Activated CD4-positive, alpha-beta memory T cell treated with anti-CD3 and anti-CD28 coated beads for 36 hours (primary cell): ENCODE measurements around the gene MT4. TPM values are rescaled to one million over a fixed set of nuclear protein-coding genes. Genes with fewer than 3 reads are reported as not detected.

Experiments used
- CTCF ChIA-PET: fragments of 350-600 bp; sonication (Branson Sonifier 250); formaldehyde crosslinking; loops from one replicate; lab custom pipeline; 2021; ENCODE audit warnings: antibody characterized with exemption, inconsistent platforms; lab: Charles Lee
- POLR2A ChIA-PET: fragments of 350-600 bp; sonication (Branson Sonifier 250); formaldehyde crosslinking; loops from one replicate; lab custom pipeline; 2021; ENCODE audit warnings: antibody characterized with exemption; lab: Charles Lee
- DNase-seq: peaks from one replicate; pipeline ENCODE4 v3.0.0-alpha.2; 2020
- H3K27ac Mint-ChIP-seq: one replicate; pipeline ENCODE4 v1.8.0; 2021; ENCODE audit warnings: mixed read lengths
- H3K27me3 Mint-ChIP-seq: one replicate; pipeline ENCODE4 v1.8.0; 2021; ENCODE audit warnings: mixed read lengths
- H3K36me3 Mint-ChIP-seq: one replicate; pipeline ENCODE4 v1.8.0; 2021; ENCODE audit warnings: mixed read lengths
- H3K4me1 Mint-ChIP-seq: one replicate; pipeline ENCODE4 v1.8.0; 2021; ENCODE audit warnings: low read depth, mixed read lengths
- H3K4me3 Mint-ChIP-seq: one replicate; pipeline ENCODE4 v1.8.0; 2021; ENCODE audit warnings: mild to moderate bottlenecking, mixed read lengths
- H3K9me3 Mint-ChIP-seq: one replicate; pipeline ENCODE4 v1.8.0; 2021; ENCODE audit warnings: mixed read lengths
- intact Hi-C: fragments of 100-400 bp; cut with micrococcal nuclease; formaldehyde crosslinking; loops from one replicate; pipeline ENCODE4 v1.15.1; 2023
- total RNA-seq, 2 experiments: library from RNA; stranded (reverse); gene quantifications; one replicate each; pipeline ENCODE4 v1.2.3, GENCODE V29; 2021

The MT4 gene
- total RNA-seq, 2 experiments from 2014 or later: not detected

DNA sequence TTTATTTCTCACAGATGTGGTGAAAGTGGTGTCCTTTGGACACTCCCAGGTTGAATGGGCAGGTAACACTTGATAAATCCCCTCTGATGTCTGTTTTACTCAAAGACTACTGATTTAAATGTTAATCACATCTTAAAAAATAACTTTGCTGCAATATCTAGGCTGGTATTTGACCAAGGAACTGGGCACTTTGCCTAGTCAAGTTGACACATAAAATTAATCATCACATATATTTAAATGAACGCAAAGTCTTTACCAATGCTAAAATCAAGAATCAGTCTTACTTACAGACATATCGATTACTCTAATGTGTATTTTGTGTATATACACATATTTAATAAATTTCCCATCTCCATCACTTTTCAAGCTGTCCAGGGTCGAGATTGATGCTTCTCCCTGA is 50.5 kb downstream of the MT4 start:
- Mint-ChIP-seq H3K9me3 (no peaks in the 10 kb centered on the region), H3K27me3 (peaks cover 22% of the 10 kb centered on the region), H3K27ac (no peak overlapping the region), H3K4me1 (peaks cover 53% of the 10 kb centered on the region), H3K4me3 (no peak overlapping the region), H3K36me3 (no peaks in the 10 kb centered on the region)
- POLR2A ChIA-PET: interaction anchor here (0.8 to 1.5 kb wide), 2 partner anchors 8 to 10 kb away, joined by 4 read pairs; partner anchors contain the start of gene MT1E
- intact Hi-C loops: no loop called here
- DNase-seq: no peak
- CTCF ChIA-PET: interaction anchor here (0.6 to 1.1 kb wide), 3 partner anchors 8 to 28 kb away, joined by 3 read pairs; no protein-coding TSS in a partner anchor

DNA sequence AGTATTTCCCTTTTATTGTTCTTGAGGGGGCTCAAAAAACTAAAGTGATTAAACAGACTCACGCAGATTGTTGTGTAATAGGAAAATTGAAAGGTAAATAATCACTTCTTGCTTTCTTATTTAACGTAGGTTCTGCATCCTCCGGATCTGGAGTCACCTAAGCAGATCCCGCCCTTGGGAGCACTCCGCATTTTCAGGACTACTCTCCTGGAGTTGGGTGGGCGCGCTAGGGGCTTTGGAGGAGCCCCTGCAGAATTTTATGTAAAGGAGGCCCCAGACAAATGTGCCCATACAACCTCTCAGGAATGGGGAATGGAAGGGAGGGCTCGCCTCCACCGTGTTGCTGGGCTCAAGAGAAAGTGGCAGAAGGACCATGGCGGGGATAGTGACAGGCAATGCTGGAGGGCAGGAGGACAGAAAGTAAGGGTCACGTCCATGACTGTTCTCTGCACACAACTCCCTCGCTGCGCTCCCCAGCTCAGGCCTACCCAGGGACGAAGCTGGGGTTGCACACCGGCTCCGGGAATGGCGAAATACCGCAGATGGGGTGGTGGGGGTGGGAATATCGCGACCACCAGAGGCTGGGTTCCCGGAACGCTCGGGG is 51.8 kb downstream of the MT4 start:
- Mint-ChIP-seq H3K4me3 (peak overlapping the region; percentile 37), H3K4me1 (peaks cover 39% of the 10 kb centered on the region), H3K9me3 (no peaks in the 10 kb centered on the region), H3K27ac (no peak overlapping the region), H3K36me3 (no peaks in the 10 kb centered on the region), H3K27me3 (peaks cover 22% of the 10 kb centered on the region)
- ChIA-PET CTCF (no interaction called here), POLR2A (no interaction called here)
- intact Hi-C loops: no loop called here
- DNase-seq: no peak

DNA sequence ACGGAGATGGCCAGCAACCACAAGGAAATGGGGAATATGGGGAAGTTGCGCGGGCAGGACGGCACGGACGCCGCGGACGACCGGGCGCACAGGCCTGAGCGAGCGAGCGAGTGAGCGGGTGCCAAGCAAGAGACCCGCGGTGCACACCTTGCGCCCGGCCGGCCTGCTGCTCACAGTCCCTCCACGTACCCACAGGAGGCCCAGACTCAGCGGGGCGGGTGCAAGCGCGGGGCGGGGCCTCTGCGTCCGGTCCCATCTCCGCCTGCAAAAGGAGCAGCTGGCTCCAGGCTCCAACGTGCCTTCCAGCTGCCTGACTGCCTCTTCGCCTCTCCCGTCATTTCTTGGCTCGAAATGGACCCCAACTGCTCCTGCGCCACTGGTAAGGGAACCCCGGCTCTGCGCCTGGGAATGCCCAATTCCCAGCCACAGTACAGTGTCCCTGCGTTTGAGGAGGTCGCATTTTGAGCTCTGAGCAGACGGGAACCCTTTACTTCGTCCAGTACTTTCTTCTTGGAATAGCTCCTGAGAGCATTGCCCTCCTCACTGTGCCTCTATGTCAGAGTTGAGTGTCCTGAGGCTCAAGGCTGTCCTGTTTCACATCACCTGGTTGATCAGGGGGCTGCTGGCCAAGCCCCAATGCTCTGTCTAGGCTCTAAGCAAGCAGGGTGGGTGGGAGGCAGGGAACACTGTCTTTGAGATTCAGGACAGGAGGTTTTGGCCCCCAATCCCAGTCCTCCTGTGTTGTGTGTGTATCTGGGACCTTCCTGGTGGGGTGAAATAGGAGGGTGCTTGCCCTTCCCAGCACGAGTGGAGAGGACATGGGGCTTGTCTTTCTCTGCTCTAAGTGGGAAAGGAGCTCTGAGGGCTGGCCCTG is 52.6 kb downstream of the MT4 start:
- DNase-seq: peak; percentile 71
- ChIA-PET CTCF (interaction anchor here (1.1 kb wide), 2 partner anchors 9 to 26 kb away, joined by 3 to 4 read pairs; no protein-coding TSS in a partner anchor), POLR2A (no interaction called here)
- intact Hi-C loops: no loop called here
- H3K36me3 Mint-ChIP-seq: no peaks in the 10 kb centered on the region
- H3K9me3 Mint-ChIP-seq: no peaks in the 10 kb centered on the region
- peaks cover 22% of the 10 kb centered on the region for H3K27me3 Mint-ChIP-seq
- peaks cover 35% of the 10 kb centered on the region for H3K4me1 Mint-ChIP-seq
- H3K4me3 Mint-ChIP-seq: peak overlapping the region; percentile 37
- no peak overlapping the region for H3K27ac Mint-ChIP-seq

DNA sequence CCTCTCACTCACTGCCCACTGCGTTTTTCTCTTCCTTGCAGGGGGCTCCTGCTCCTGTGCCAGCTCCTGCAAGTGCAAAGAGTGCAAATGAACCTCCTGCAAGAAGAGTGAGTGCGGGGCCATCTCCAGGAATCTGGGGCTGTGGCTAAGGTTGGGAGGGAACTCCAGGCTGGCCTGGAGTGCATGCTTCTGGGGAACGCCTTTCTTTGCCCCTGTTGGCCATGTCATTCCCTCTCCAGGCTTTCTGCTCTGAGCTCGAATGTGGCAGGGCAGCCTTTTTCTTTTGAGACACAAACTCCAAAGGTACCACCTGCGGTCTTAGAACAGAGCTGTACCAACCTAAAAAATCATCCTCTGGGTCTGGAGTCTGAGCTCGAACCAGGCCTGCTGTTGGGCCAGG is 53.3 kb downstream of the MT4 start:
- ChIA-PET POLR2A (no interaction called here), CTCF (interaction anchor here (1.1 kb wide), 2 partner anchors 8 to 25 kb away, joined by 3 to 4 read pairs; no protein-coding TSS in a partner anchor)
- no peak overlapping the region for H3K4me3 Mint-ChIP-seq
- H3K36me3 Mint-ChIP-seq: no peaks in the 10 kb centered on the region
- peaks cover 31% of the 10 kb centered on the region for H3K4me1 Mint-ChIP-seq
- intact Hi-C loops: no loop called here
- H3K9me3 Mint-ChIP-seq: no peaks in the 10 kb centered on the region
- peaks cover 22% of the 10 kb centered on the region for H3K27me3 Mint-ChIP-seq
- no peak overlapping the region for H3K27ac Mint-ChIP-seq
- DNase-seq: no peak

Other genes starting within 250 kb of the MT4 start
- gene AMFR, start 139.5 kb upstream of the MT4 start, total RNA-seq: 10 to 100 TPM; 42.0 to 45.4 TPM
- 100 to 1,000 TPM; 352 to 361 TPM for gene NUDT21, start 113.7 kb upstream of the MT4 start, total RNA-seq
- 10 to 100 TPM; 63.0 to 66.4 TPM for gene OGFOD1, start 113.5 kb upstream of the MT4 start, total RNA-seq
- 10 to 100 TPM; 21.5 to 22.6 TPM for gene BBS2, start 45.0 kb upstream of the MT4 start, total RNA-seq
- 1 to 10 TPM; 3.1 to 3.9 TPM for gene MT3, start 24.5 kb downstream of the MT4 start, total RNA-seq
- 100 to 1,000 TPM; 102 to 105 TPM for gene MT2A, start 43.5 kb downstream of the MT4 start, total RNA-seq
- 1 to 10 TPM; 4.4 to 4.8 TPM for gene MT1E, start 60.7 kb downstream of the MT4 start, total RNA-seq
- gene MT1M, start 67.6 kb downstream of the MT4 start, total RNA-seq: not detected
- gene MT1A, start 73.6 kb downstream of the MT4 start, total RNA-seq: under 1 TPM in 1 of 2 experiments, not detected in 1; 0.94 TPM
- not detected for gene MT1B, start 86.8 kb downstream of the MT4 start, total RNA-seq
- gene MT1F, start 92.9 kb downstream of the MT4 start, total RNA-seq: 1 to 10 TPM; 8.5 to 9.2 TPM
- gene MT1G, start 103.0 kb downstream of the MT4 start, total RNA-seq: 1 to 10 TPM; 5.0 to 5.8 TPM
- under 1 TPM in 1 of 2 experiments, not detected in 1; 0.70 TPM for gene MT1H, start 104.7 kb downstream of the MT4 start, total RNA-seq
- gene MT1X, start 117.4 kb downstream of the MT4 start, total RNA-seq: 10 to 100 TPM; 31.9 to 38.1 TPM
- 100 to 1,000 TPM; 131 to 133 TPM for gene NUP93, start 165.1 kb downstream of the MT4 start, total RNA-seq